ENCODE measurements around the gene ANKK1.

- TF ChIP-seq EZH2phosphoT487 (IDR thresholded peaks at IDR 0.05; ENCODE audit: borderline replicate concordance, low read length): no peak
- no peak for TF ChIP-seq CTCF (conservative IDR thresholded peaks at IDR 0.05; ENCODE audit: low read depth, low read length)
Observed at GRCh38 chr11:113397212-113397611, 9.6 kb downstream of the ANKK1 start.
